HG03108 (cell line): Measurements from ENCODE around the gene STAMBP.
"Not testable (repeated sequence)": the region's sequence is repeated elsewhere in the genome, so short reads cannot be mapped to it uniquely, and the experiment has no call there.

Source experiments
- ATAC-seq: cut with Tn5 transposase; IDR thresholded peaks from one replicate; pipeline ENCODE4 v1.9.1; 2021; ENCODE audit warnings: moderate library complexity; ENCODE audit not compliant: unreplicated experiment

The STAMBP gene

GRCh38 chr2:73903949-73904613 lies 75.3 kb downstream of the STAMBP start:
- not testable (repeated sequence) for ATAC-seq

GRCh38 chr2:73904952-73905351 lies 76.2 kb downstream of the STAMBP start:
- ATAC-seq = no peak

DNA sequence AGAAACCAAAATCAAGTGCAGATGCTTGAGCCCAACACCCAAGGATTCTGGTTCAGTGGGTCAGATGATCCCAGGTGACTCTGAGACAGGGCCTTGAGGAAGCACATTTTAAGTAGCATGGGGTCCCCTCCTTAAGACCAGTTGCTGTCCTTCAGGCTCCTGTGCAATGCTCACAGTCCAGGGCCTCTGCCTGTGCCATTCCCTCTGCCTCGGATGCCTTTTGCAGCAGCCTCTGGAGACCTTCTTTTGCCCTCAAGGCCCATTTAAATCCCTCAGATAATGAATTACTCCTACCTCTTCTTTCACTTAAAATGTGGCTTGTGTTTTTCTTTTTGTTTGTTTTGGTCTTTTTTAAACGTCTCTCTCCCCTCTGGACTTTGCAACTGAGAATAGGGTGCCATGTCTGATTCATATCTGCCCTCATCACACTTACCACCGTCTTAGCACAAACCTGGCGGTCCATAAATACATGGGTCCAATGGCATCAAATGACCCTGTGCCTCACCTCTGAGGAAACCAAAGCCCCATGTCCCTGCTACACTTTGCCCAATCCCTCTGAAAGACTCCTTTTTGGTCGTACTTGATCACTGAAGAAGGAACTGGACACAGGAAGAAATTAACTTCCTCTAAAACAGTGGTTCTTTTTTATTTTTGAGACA lies 78.2 kb downstream of the STAMBP start:
- no peak for ATAC-seq

GRCh38 chr2:73907840-73908452 lies 79.2 kb downstream of the STAMBP start:
- ATAC-seq = peak; percentile 63

DNA sequence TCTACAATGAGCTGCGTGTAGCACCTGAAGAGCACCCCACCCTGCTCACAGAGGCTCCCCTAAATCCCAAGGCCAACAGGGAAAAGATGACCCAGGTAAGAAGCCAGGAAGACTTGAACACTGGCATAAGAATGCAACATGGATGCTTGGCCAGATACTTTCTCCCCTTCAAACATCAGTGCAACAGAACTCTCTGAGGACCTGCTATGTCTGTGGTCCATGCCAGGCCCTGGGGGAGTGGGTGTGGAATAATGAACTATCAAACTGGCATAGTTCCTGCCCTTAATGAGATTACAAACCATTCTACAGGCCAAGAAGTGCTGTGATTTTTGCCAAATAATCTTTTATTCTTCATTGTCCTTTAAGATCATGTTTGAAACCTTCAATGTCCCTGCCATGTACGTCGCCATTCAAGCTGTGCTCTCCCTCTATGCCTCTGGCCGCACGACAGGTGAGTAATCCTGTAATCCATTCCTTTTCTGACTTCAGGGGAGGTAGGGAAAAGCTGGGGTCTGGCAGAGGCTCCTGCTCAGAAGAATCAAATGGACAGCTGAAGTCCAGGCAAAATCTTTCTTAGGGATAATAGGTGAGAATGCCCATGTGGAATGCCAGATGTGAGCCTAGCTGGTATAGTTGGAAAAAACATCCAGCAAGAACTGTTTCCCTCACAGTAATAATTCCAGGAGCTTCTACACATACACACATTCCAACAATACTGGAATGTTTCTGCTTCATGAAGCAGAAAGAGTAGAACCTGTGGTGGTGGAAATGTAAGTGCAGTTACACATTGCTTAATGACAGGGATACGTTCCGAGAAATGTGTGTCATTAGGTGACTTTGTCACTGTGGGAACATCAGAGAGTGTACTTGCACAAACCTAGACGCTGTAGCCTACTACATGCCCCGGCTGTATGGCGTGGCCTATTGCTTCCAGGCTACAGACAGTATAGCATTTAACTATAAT lies 80.2 kb downstream of the STAMBP start:
- no peak for ATAC-seq

DNA sequence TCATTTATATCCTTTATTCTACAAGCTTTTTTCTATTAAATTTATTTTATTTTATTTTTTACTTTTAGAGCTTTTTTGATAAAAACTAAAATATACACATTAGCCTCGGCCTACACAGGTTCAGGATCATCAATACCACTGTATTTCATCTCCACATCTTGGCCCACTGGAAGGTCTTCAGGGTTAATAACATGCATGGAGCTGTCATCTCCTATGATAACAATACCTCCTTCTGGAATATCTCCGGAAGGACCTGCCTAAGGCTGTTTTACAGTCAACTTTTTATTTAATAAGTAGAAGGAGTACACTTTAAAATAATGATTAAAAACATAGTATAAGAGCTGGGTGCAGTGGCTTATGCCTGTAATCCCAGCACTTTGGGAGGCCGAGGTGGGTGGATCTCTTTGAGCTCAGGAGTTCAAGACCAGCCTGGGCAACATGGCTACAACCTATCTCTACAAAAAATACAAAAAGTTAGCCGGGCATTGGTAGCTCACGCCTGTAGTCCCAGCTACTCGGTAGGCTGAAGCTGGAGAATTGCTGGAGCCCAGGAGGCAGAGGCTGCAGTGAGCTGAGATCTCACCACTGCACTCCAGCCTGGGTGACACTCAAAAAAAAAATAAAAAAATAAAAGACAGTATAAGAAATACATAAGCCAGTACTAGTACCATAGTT lies 82.2 kb downstream of the STAMBP start:
- no peak for ATAC-seq

- ATAC-seq = no peak
Observed at GRCh38 chr2:73911548-73912208, 82.9 kb downstream of the STAMBP start.

GRCh38 chr2:73913414-73914054 lies 84.8 kb downstream of the STAMBP start:
- ATAC-seq = no peak

GRCh38 chr2:73914667-73915066 lies 85.9 kb downstream of the STAMBP start:
- no peak for ATAC-seq

DNA sequence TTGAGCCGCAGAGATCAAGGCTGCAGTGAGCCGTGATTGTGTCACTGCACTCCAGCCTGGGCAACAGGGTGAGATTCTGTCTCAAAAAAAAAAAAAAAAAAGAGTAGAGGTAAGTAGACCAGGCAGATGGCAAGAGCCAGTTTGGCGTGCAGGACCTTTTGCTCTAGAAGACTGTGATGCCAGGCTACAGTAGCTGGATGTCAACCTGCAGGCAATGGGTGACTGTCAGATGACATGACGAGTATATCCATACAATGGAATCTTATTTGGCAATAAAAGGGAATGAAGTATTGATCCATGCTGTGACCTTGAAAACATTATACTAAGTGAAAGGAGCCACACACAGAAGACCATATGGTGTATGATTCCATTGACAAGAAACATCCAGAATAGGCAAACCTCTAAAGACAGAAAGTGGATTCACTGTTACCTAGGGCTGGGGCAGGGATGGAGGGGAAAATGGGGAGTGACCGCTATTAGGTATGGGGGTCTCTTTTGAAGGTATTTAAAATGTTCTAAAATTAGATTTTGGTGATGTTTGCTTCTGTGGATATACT lies 86.8 kb downstream of the STAMBP start:
- no peak for ATAC-seq

DNA sequence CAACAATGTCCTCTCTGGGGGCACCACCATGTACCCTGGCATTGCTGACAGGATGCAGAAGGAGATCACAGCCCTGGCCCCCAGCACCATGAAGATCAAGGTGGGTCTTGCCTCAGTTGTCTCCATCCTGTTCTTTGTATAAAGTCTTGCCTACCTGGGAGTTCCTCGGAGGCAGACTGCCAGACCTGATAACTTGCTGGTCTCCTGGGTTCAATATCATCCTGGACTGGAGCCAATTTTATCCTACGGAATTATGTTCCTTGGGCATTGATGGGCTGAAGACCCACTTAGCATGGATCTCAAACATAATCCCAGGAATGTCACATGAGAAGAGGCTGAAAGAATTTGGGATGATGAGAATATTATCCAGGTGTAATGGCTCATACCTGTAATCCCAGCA lies 87.9 kb downstream of the STAMBP start:
- no peak for ATAC-seq

- ATAC-seq = no peak
Observed at GRCh38 chr2:73917296-73917695, 88.5 kb downstream of the STAMBP start.

DNA sequence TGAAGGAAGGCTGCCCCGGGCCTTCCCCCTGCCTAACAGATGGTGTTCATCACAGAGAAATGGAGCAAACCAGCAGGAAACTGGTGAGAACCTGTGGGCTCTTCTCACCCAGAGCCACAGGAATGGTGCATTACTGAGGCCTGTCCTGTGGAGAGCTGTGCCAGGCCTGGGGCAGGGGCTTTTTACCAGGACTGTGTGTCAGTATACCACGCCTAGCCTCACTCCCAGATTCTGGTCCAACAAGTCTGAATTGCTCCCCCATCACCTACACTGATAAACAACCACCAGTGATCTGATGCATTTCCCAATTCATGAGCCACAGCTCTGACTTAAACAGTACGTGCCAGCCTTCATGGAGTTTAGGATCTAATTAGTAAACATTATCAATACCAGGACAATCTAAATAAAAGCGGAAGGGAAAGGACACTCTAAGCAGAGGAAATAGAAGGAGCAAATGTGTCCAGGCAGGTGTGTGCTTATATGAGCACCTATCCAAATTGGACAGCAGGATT lies 89.0 kb downstream of the STAMBP start:
- no peak for ATAC-seq

DNA sequence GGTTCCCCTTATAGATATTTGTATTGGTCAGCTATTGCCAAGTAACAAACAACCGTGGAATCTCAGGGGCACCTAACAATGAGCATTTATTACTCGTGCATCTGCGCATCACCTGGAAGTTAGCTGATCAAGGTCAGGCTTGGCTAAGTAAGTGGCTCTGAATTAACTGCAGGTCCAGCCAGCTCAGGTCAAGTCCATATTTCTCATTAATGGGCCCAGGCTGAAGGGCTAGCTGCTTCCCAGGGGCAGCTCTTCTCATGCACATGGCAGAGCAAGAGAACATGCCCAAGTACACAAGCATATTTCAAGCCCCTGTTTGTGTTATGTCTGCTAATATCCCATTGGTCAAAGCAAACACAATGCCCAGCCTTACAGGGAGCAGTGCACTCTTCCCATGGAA lies 90.1 kb downstream of the STAMBP start:
- ATAC-seq = no peak

GRCh38 chr2:73919596-73920228 lies 91.0 kb downstream of the STAMBP start:
- ATAC-seq = no peak

GRCh38 chr2:73920577-73921545 lies 92.1 kb downstream of the STAMBP start:
- ATAC-seq = no peak

DNA sequence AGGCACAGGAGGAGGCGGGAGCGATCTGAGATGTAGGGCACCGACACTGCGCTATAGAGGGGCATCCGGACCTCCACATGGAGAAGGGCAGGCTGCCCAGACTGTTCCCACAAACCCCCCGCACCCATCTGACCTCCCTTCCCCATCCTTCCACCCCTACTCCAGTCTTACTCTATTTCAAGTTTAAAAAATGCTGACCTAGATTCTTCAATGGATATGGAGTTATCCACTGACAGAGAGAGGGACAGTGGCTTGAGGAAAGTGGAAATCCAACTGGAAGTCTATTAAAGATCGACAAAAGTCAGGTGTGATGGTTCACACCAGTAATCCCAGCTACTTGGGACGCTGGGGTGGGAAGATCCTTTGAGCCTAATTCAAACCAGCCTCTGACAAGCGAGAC lies 92.8 kb downstream of the STAMBP start:
- ATAC-seq = no peak
